ENCODE data around the gene LCE1C.

Gene LCE1C

DNA sequence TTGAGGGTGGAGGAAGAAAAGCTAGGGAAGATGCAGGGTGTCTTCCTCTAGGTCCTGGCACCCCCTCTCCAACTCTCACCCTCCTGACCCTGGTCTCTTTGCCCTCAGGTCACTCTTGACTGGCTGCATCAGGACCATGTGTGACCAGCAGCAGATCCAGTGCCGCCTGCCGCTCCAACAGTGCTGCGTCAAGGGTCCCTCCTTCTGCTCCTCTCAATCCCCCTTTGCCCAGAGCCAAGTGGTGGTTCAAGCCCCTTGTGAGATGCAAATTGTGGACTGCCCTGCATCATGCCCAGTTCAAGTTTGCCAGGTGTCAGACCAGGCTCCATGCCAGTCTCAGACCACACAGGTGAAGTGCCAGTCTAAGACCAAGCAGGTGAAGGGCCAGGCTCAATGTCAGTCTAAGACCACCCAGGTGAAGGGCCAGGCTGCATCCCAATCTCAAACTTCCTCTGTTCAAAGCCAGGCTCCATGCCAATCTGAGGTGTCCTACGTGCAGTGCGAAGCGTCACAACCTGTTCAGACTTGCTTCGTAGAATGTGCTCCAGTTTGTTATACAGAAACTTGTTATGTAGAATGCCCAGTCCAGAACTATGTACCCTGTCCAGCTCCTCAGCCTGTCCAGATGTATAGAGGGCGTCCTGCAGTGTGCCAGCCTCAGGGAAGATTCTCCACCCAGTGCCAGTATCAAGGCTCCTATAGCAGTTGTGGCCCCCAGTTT, 46.8 kb downstream of the LCE1C start:
- DNase-seq, result no peak

DNA sequence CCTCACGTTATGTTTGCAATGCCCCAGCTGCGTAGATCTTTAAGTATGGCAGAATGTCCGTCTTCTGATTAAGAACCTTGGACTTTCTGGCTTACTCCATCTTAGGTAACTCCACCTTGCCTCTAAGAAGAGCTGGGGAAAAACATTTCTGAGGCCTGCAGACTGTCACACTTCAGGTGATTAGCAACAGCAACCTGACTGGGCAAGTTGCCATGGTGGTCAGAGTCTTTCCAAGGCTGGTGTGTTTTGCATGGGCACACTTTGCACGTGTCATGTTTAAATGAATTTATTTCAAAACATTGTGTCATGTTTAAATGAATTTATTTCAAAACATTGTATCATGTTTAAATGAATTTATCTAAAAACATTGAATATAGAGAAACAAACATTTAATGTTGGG, 47.8 kb downstream of the LCE1C start:
- DNase-seq, result no peak

DNA sequence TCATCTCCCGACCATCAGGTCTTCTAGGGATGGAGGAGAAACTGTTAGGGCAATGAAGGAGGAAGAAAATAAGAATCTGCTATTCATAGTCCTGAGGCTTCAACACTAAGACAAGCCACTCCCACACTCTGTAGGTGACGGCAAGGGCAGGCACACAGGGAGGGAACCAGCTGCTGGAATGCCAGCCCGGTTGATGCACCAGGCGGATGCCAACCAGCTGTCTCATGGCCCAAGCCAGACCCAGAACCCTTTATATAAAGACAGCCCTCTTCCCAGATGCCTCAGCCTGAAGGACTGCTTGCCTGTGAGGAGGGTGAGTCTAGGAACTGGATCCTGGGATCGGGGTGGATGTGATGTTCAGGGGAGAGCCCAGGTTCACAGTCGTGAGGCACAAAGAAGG, 48.7 kb downstream of the LCE1C start, which contains the start of gene KPRP:
Gene KPRP (plus strand): TSS at position 279 of the 400 bp plus-strand sequence. CDS start 1,564 bp downstream, outside the sequence.
- DNase-seq, result no peak

DNA sequence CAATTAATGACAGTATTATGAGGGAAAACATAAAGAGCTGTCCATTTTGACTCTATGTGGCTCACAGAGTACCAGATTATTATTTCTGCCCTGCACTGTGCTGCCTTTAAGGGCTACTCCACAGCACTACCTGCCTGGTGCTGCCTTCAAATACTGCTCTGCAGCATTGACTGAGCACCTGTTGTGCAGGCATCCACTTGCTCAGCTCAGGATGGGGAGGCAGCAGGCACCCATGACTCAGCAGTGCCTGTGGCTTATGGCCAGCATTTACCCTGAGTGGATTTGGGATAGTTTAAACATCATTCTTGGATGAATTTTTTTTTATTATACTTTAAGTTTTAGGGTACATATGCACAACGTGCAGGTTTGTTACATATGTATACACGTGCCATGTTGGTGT, 49.6 kb downstream of the LCE1C start:
- no peak for DNase-seq

Measured in GDM1 (cell line).